Myometrial cell (primary cell): ENCODE results near the gene FAM114A2. TPM values are rescaled to one million over a fixed set of nuclear protein-coding genes. Genes with fewer than 3 reads are reported as not detected.

Source experiments
- total RNA-seq: library from RNA; depleted of rRNA; stranded (reverse); fragments of >200 nt; gene quantifications from 2 replicates; pipeline ENCODE4 v1.2.3, GENCODE V29; 2015

FAM114A2 gene
- total RNA-seq, result 19.3 and 30.3 TPM in 2 replicates

GRCh38 chr5:154038707-154039457 is at the start of gene FAM114A2, which contains the start of gene MFAP3:
TSS of gene FAM114A2 (minus strand) at chr5:154038910. CDS start at chr5:154034953, 3,957 bp downstream.
TSS of gene MFAP3 (plus strand) at chr5:154038967. CDS start at chr5:154049723, 10,756 bp downstream.

Other genes with a start within 250 kb of the FAM114A2 start
- gene MFAP3, start 57 bp upstream of the FAM114A2 start, total RNA-seq, result 24.8 and 32.6 TPM in 2 replicates
- gene GALNT10, start 151.8 kb upstream of the FAM114A2 start, total RNA-seq, result 25.1 and 28.4 TPM in 2 replicates